HCT116 (cell line): ENCODE results near the gene TYW1B. TPM values are rescaled to one million over a fixed set of nuclear protein-coding genes. Genes with fewer than 3 reads are reported as not detected.
"Not testable (repeated sequence)": the region's sequence is repeated elsewhere in the genome, so short reads cannot be mapped to it uniquely, and the experiment has no call there.

Experiments used
- ATAC-seq: fragments of 200-7000 bp; cut with Tn5 transposase; 2 replicates; pipeline ENCODE4 v1.9.1; 2020; ENCODE audit warnings: mild to moderate bottlenecking, moderate library complexity
- BruUV-seq: library from RNA; stranded (reverse); fragments of 400-500 nt; replicated peaks from 2 replicates; lab custom pipeline; 2021; lab: Mats Ljungman, UMichigan
- CTCF ChIA-PET: fragments of 300-600 bp; sonication (Branson Sonifier 250); formaldehyde crosslinking; loops from one replicate; lab custom pipeline; 2021; ENCODE audit warnings: antibody characterized with exemption; lab: Charles Lee
- POLR2A ChIA-PET: fragments of 300-600, 350-600 bp; sonication (Branson Sonifier 250); formaldehyde crosslinking; loops from one replicate; lab custom pipeline; 2021; ENCODE audit warnings: antibody characterized with exemption; lab: Charles Lee
- RAD21 ChIA-PET, 2 experiments: fragments of 300-600 bp; sonication (Branson Sonifier 250); formaldehyde crosslinking; loops; one replicate each; lab custom pipeline; 2023; ENCODE audit warnings: low total read pairs in 2 of 2; ENCODE audit not compliant: uncharacterized antibody in 2 of 2, unreplicated experiment in 2 of 2, low non-redundant PET in 1 of 2; lab: Charles Lee
- DNase-seq: peaks from one replicate; pipeline ENCODE4 v3.0.0-alpha.2; 2010; ENCODE audit warnings: low read depth, low spot score
- H2AFZ ChIP-seq: fragments of 200-600 bp; shearing (Covaris generic), sonication (generic); 2 replicates; pipeline ENCODE4 v1.6.1; 2017; ENCODE audit warnings: low read depth, mixed run types, mixed read lengths, antibody characterized with exemption, low read length; ENCODE audit not compliant: poor library complexity, severe bottlenecking
- H3K27ac ChIP-seq: 2 replicates; pipeline ENCODE4 v1.5.1; 2012; ENCODE audit warnings: low read depth, low read length
- H3K27me3 ChIP-seq: fragments of 200-600 bp; sonication (generic); 2 replicates; pipeline ENCODE4 v1.6.1; 2016; ENCODE audit warnings: mixed run types, low read length, mixed read lengths; ENCODE audit not compliant: insufficient read depth
- H3K36me3 ChIP-seq, 2 experiments: fragments of 200-500 bp in 1 of 2; fragments of 200-600 bp in 1 of 2; sonication (Bioruptor generic) in 1 of 2; sonication (generic) in 1 of 2; 2 replicates each; pipeline versions ENCODE4 v1.5.1 to v1.6.1; 2014 to 2016; ENCODE audit warnings: low read length in 2 of 2, inconsistent platforms in 1 of 2, mixed read lengths in 1 of 2, mixed run types in 1 of 2; ENCODE audit not compliant: insufficient read depth in 2 of 2, control insufficient read depth in 1 of 2
- H3K4me1 ChIP-seq, 2 experiments: fragments of 200-600 bp in 1 of 2; sonication (generic) in 1 of 2; 2 replicates each; pipeline versions ENCODE4 v1.5.1 to v1.6.1; 2012 to 2017; ENCODE audit warnings: low read length in 2 of 2, inconsistent platforms in 1 of 2, mild to moderate bottlenecking in 1 of 2, mixed read lengths in 1 of 2, mixed run types in 1 of 2, moderate library complexity in 1 of 2; ENCODE audit not compliant: insufficient read depth in 2 of 2, control insufficient read depth in 1 of 2
- H3K4me2 ChIP-seq: fragments of 200-600 bp; sonication (generic); 2 replicates; pipeline ENCODE4 v1.6.1; 2017; ENCODE audit warnings: mixed run types, low read length, mixed read lengths
- H3K4me3 ChIP-seq, 2 experiments: fragments of 200-600 bp in 1 of 2; sonication (generic) in 1 of 2; replicated peaks in 1 of 2; 2 replicates each; pipeline ENCODE4 v1.5.1; 2011 to 2016; ENCODE audit warnings: low read length in 2 of 2, control low read depth in 1 of 2, low read depth in 1 of 2, mild to moderate bottlenecking in 1 of 2, mixed read lengths in 1 of 2, mixed run types in 1 of 2
- H3K79me2 ChIP-seq: fragments of 200-600 bp; sonication (generic); 2 replicates; pipeline ENCODE4 v1.6.1; 2017; ENCODE audit warnings: mild to moderate bottlenecking, mixed run types, low read length, moderate library complexity, mixed read lengths; ENCODE audit not compliant: insufficient read depth
- H3K9ac ChIP-seq: fragments of 200-600 bp; sonication (generic); 2 replicates; pipeline ENCODE4 v1.6.1; 2016; ENCODE audit warnings: low read length, mixed read lengths
- H3K9me2 ChIP-seq: fragments of 200-600 bp; sonication (generic), shearing (Covaris generic); 2 replicates; pipeline ENCODE4 v1.6.1; 2017; ENCODE audit warnings: mixed run types, mild to moderate bottlenecking, moderate library complexity; ENCODE audit not compliant: insufficient read depth
- H3K9me3 ChIP-seq, 2 experiments: fragments of 200-500 bp in 1 of 2; fragments of 200-600 bp in 1 of 2; sonication (Bioruptor generic) in 1 of 2; sonication (generic) in 1 of 2; 2 replicates each; pipeline ENCODE4 v1.6.1; 2014 to 2017; ENCODE audit warnings: low read length in 2 of 2, mixed read lengths in 2 of 2, inconsistent platforms in 1 of 2, low read depth in 1 of 2, mild to moderate bottlenecking in 1 of 2, mixed run types in 1 of 2, moderate library complexity in 1 of 2; ENCODE audit not compliant: control insufficient read depth in 1 of 2, insufficient read depth in 1 of 2
- H4K20me1 ChIP-seq: fragments of 200-600 bp; sonication (generic), shearing (Covaris generic); 2 replicates; pipeline ENCODE4 v1.6.1; 2017; ENCODE audit warnings: mixed run types, mild to moderate bottlenecking, moderate library complexity; ENCODE audit not compliant: insufficient read depth
- intact Hi-C: fragments of 100-400 bp; cut with micrococcal nuclease; formaldehyde crosslinking; loops from 2 replicates; pipeline ENCODE4 v1.10.0; 2022
- microRNA-seq: library from miRNA; unstranded; fragments of <30 nt; microRNA quantifications from one replicate; pipeline ENCODE4, GENCODE V29; 2016; ENCODE audit warnings: borderline number of aligned reads
- total RNA-seq: library from RNA; stranded (reverse); gene quantifications from one replicate; pipeline ENCODE4 v1.2.1, GENCODE V29; 2021; ENCODE audit not compliant: unreplicated experiment

TYW1B gene
- total RNA-seq, 1 experiment from 2014 or later, result 2.4 TPM

GRCh38 chr7:72531048-72531447 lies 297.0 kb downstream of the TYW1B start:
- BruUV-seq, H3K27me3 ChIP-seq, intact Hi-C loops, H3K27ac ChIP-seq, H3K4me3 ChIP-seq, H3K9ac ChIP-seq, H3K4me1 ChIP-seq, H3K9me2 ChIP-seq, H3K36me3 ChIP-seq, H3K9me3 ChIP-seq, H2AFZ ChIP-seq, CTCF ChIA-PET, ATAC-seq, H3K79me2 ChIP-seq, H4K20me1 ChIP-seq, H3K4me2 ChIP-seq, POLR2A ChIA-PET, RAD21 ChIA-PET, DNase-seq: not testable (repeated sequence)

Small RNA genes lying within 50 kb of the gene (microRNA-seq; reads per million reads assigned to microRNA genes)
- gene MIR4650-2, result not detected

Other genes starting within 250 kb of the TYW1B start
- gene POM121, start 96.9 kb upstream of the TYW1B start, total RNA-seq, result 53.3 TPM
- gene TRIM74, start 141.3 kb upstream of the TYW1B start, total RNA-seq, result 1.0 TPM
- gene SPDYE8, start 201.6 kb upstream of the TYW1B start, total RNA-seq, result not detected
- gene SPDYE11, start 229.7 kb upstream of the TYW1B start, total RNA-seq, result not detected